Left ventricle myocardium superior (tissue), 1 donor: ENCODE results near the gene USP7. TPM values are rescaled to one million over a fixed set of nuclear protein-coding genes. Genes with fewer than 3 reads are reported as not detected.
A peak's percentile ranks its signal among the peaks of the same experiment; 100 is the strongest.
"Not testable (repeated sequence)": the region's sequence is repeated elsewhere in the genome, so short reads cannot be mapped to it uniquely, and the experiment has no call there.

Experiments
- ATAC-seq: fragments of 200-7000 bp; cut with Tn5 transposase; one replicate; pipeline ENCODE4 v1.9.1; 2020; ENCODE audit warnings: mild to moderate bottlenecking, moderate library complexity
- DNase-seq: peaks from one replicate; pipeline ENCODE4 v3.0.0-alpha.2; 2020
- intact Hi-C: fragments of 100-400 bp; cut with micrococcal nuclease; formaldehyde crosslinking; loops from one replicate; pipeline ENCODE4 v1.11.0; 2022
- total RNA-seq: library from RNA; stranded (reverse); fragmentation: NEBNext Ultra II Directional; extraction: Animal tissue kit (Norgen Biotek cat#: 25700); gene quantifications from one replicate; pipeline ENCODE4 v1.2.1, GENCODE V29; 2021
- donor health status: DM: no; HTN: yes; CAD: no; lungs with severe emphysema.

Gene USP7
- total RNA-seq, 1 donor from 2014 or later: 68.0 TPM

- DNase-seq (peak; percentile 93), ATAC-seq (peak; percentile 88)
- intact Hi-C loops: no loop called here
Observed at GRCh38 chr16:8887952-8888560, 75.7 kb downstream of the USP7 start.

GRCh38 chr16:8887431-8887765, 76.3 kb downstream of the USP7 start:
- DNase-seq: no peak
- no peak for ATAC-seq
- intact Hi-C loops: no loop called here

GRCh38 chr16:8886593-8887430, 76.9 kb downstream of the USP7 start:
- intact Hi-C loops: no loop called here
- ATAC-seq (no peak), DNase-seq (no peak)

GRCh38 chr16:8885674-8886592, 77.8 kb downstream of the USP7 start:
- DNase-seq: peak; percentile 37
- peak; percentile 27 for ATAC-seq
- intact Hi-C loops: no loop called here

- no peak for ATAC-seq
- intact Hi-C loops: no loop called here
Observed at GRCh38 chr16:8882725-8883377, 80.9 kb downstream of the USP7 start.

GRCh38 chr16:8882041-8882617, 81.6 kb downstream of the USP7 start, which contains the start of gene LITAFD:
TSS of gene LITAFD (plus strand) at chr16:8882351. CDS start at chr16:8884356, 2,005 bp downstream.
- DNase-seq (peak; percentile 15), ATAC-seq (no peak)
- intact Hi-C loops: no loop called here

More at GRCh38 chr16:8882725-8883377, 80.9 kb downstream of the USP7 start:
- DNase-seq: peak; percentile 11

GRCh38 chr16:8880839-8881510, 82.7 kb downstream of the USP7 start:
- intact Hi-C loops: no loop called here
- ATAC-seq: no peak
- no peak for DNase-seq

- DNase-seq: no peak
- intact Hi-C loops: loop anchor here (10.0 kb wide), 1 partner anchor 304 kb away; no protein-coding TSS in a partner anchor
- ATAC-seq: no peak
Observed at GRCh38 chr16:8878523-8878911, 85.2 kb downstream of the USP7 start.

GRCh38 chr16:8877894-8878522, 85.7 kb downstream of the USP7 start:
- ATAC-seq: no peak
- no peak for DNase-seq
- intact Hi-C loops: loop anchor here (10.0 kb wide), 1 partner anchor 303 kb away; no protein-coding TSS in a partner anchor

GRCh38 chr16:8875317-8875716, 88.4 kb downstream of the USP7 start:
- DNase-seq, ATAC-seq: not testable (repeated sequence)
- intact Hi-C loops: loop anchor here (10.0 kb wide), 1 partner anchor 301 kb away; no protein-coding TSS in a partner anchor

- no peak for DNase-seq
- no peak for ATAC-seq
- intact Hi-C loops: loop anchor here (10.0 kb wide), 1 partner anchor 300 kb away; no protein-coding TSS in a partner anchor
Observed at GRCh38 chr16:8874388-8874787, 89.3 kb downstream of the USP7 start.

GRCh38 chr16:8873866-8874195, 89.9 kb downstream of the USP7 start:
- ATAC-seq, DNase-seq: not testable (repeated sequence)
- intact Hi-C loops: loop anchor here (10.0 kb wide), 1 partner anchor 299 kb away; no protein-coding TSS in a partner anchor

GRCh38 chr16:8872967-8873865, 90.5 kb downstream of the USP7 start:
- DNase-seq (no peak), ATAC-seq (no peak)
- intact Hi-C loops: loop anchor here (10.0 kb wide), 1 partner anchor 298 kb away; no protein-coding TSS in a partner anchor

GRCh38 chr16:8872071-8872470, 91.6 kb downstream of the USP7 start:
- no peak for DNase-seq
- ATAC-seq: no peak
- intact Hi-C loops: loop anchor here (10.0 kb wide), 1 partner anchor 297 kb away; no protein-coding TSS in a partner anchor

GRCh38 chr16:8869988-8870241, 93.8 kb downstream of the USP7 start:
- DNase-seq, ATAC-seq: not testable (repeated sequence)
- intact Hi-C loops: loop anchor here (10.0 kb wide), 1 partner anchor 295 kb away; no protein-coding TSS in a partner anchor

- DNase-seq (no peak), ATAC-seq (no peak)
- intact Hi-C loops: no loop called here
Observed at GRCh38 chr16:8869212-8869987, 94.3 kb downstream of the USP7 start.
